ENCODE data around the gene ZMYND8.

The ZMYND8 gene

GRCh38 chr20:47332381-47333206, 23.9 kb downstream of the ZMYND8 start:
- ATAC-seq, result no peak

GRCh38 chr20:47330933-47331708, 25.4 kb downstream of the ZMYND8 start:
- ATAC-seq, result peak in 1 of 2 donors; percentile 62

GRCh38 chr20:47330071-47330470, 26.4 kb downstream of the ZMYND8 start:
- ATAC-seq, result no peak

GRCh38 chr20:47328129-47328528, 28.4 kb downstream of the ZMYND8 start:
- ATAC-seq, result no peak

- ATAC-seq, result no peak
These were observed 28.8 kb downstream of the ZMYND8 start for GRCh38 chr20:47327711-47328110.

- ATAC-seq, result no peak
These were observed 29.7 kb downstream of the ZMYND8 start for GRCh38 chr20:47326658-47327268.

- no peak for ATAC-seq
These were observed 31.3 kb downstream of the ZMYND8 start for GRCh38 chr20:47325242-47325641.

GRCh38 chr20:47320990-47321805, 35.3 kb downstream of the ZMYND8 start:
- no peak for ATAC-seq

- ATAC-seq, result no peak
These were observed 36.8 kb downstream of the ZMYND8 start for GRCh38 chr20:47319517-47320252.

GRCh38 chr20:47318586-47319516, 37.6 kb downstream of the ZMYND8 start:
- ATAC-seq, result peak in 1 of 2 donors; percentile 8

GRCh38 chr20:47318027-47318585, 38.4 kb downstream of the ZMYND8 start:
- ATAC-seq, result no peak

GRCh38 chr20:47317127-47317895, 39.2 kb downstream of the ZMYND8 start:
- ATAC-seq, result peak; percentile 77 to 85

- ATAC-seq, result no peak
These were observed 39.7 kb downstream of the ZMYND8 start for GRCh38 chr20:47316776-47317126.

GRCh38 chr20:47315339-47316056, 41.0 kb downstream of the ZMYND8 start:
- ATAC-seq, result no peak

GRCh38 chr20:47314647-47315338, 41.7 kb downstream of the ZMYND8 start:
- ATAC-seq, result no peak

- ATAC-seq, result no peak
These were observed 44.4 kb downstream of the ZMYND8 start for GRCh38 chr20:47311967-47312681.

GRCh38 chr20:47311211-47311610, 45.3 kb downstream of the ZMYND8 start:
- ATAC-seq, result no peak

GRCh38 chr20:47310729-47311128, 45.8 kb downstream of the ZMYND8 start:
- ATAC-seq, result no peak

All from activated CD4-positive, CD25-positive, alpha-beta regulatory T cell treated with anti-CD3 and anti-CD28 coated beads, Interleukin-2, amount 50 U/mL, for 24 hours (primary cell).